ENCODE results near the gene UBE3D.
"Not testable (repeated sequence)": the region's sequence is repeated elsewhere in the genome, so short reads cannot be mapped to it uniquely, and the experiment has no call there.

UBE3D gene

GRCh38 chr6:82909551-82909950, 156.1 kb downstream of the UBE3D start:
- no peak for DNase-seq

- DNase-seq, result no peak
These were observed 157.0 kb downstream of the UBE3D start for GRCh38 chr6:82908661-82909060.

GRCh38 chr6:82906951-82907350, 158.7 kb downstream of the UBE3D start:
- no peak for DNase-seq

GRCh38 chr6:82906489-82906888, 159.2 kb downstream of the UBE3D start:
- no peak for DNase-seq

GRCh38 chr6:82904860-82905259, 160.8 kb downstream of the UBE3D start:
- no peak for DNase-seq

- DNase-seq, result no peak
These were observed 161.4 kb downstream of the UBE3D start for GRCh38 chr6:82904257-82904656.

GRCh38 chr6:82902290-82902689, 163.4 kb downstream of the UBE3D start:
- no peak for DNase-seq

- no peak for DNase-seq
These were observed 170.9 kb downstream of the UBE3D start for GRCh38 chr6:82894653-82895259.

- no peak for DNase-seq
These were observed 171.6 kb downstream of the UBE3D start for GRCh38 chr6:82893889-82894652.

- DNase-seq, result not testable (repeated sequence)
These were observed 174.1 kb downstream of the UBE3D start for GRCh38 chr6:82891503-82891902.

GRCh38 chr6:82891076-82891475, 174.6 kb downstream of the UBE3D start:
- no peak for DNase-seq

GRCh38 chr6:82890240-82890639, 175.4 kb downstream of the UBE3D start:
- no peak for DNase-seq

- no peak for DNase-seq
These were observed 176.5 kb downstream of the UBE3D start for GRCh38 chr6:82889143-82889542.

- no peak for DNase-seq
These were observed 183.1 kb downstream of the UBE3D start for GRCh38 chr6:82882363-82883023.

- no peak for DNase-seq
These were observed 184.1 kb downstream of the UBE3D start for GRCh38 chr6:82881519-82881918.

- no peak for DNase-seq
These were observed 186.8 kb downstream of the UBE3D start for GRCh38 chr6:82878812-82879211.

- no peak for DNase-seq
These were observed 188.1 kb downstream of the UBE3D start for GRCh38 chr6:82877213-82878195.

GRCh38 chr6:82875573-82876185, 190.0 kb downstream of the UBE3D start:
- no peak for DNase-seq

GRCh38 chr6:82874867-82875266, 190.8 kb downstream of the UBE3D start:
- no peak for DNase-seq

GRCh38 chr6:82872185-82872584, 193.5 kb downstream of the UBE3D start:
- DNase-seq, result no peak

- DNase-seq, result no peak
These were observed 195.0 kb downstream of the UBE3D start for GRCh38 chr6:82870582-82871172.

- DNase-seq, result no peak
These were observed 196.1 kb downstream of the UBE3D start for GRCh38 chr6:82869493-82869892.

All from stimulated activated naive CD4-positive, alpha-beta T cell treated with Interleukin-2 at 50 U/mL for 16 hours (primary cell).